Hematopoietic multipotent progenitor cell (in vitro differentiated cells): Measurements from ENCODE around the gene FOXL3. TPM values are rescaled to one million over a fixed set of nuclear protein-coding genes. Genes with fewer than 3 reads are reported as not detected.

ENCODE experiments used
- DNase-seq, 3 donors: peaks; one replicate each; pipeline ENCODE4 v3.0.0-alpha.2; 2011 to 2015; ENCODE audit warnings: low read depth in 2 of 3, low spot score in 2 of 3
- total RNA-seq: library from RNA; depleted of rRNA; stranded (reverse); fragments of >200 nt; gene quantifications from one replicate; pipeline ENCODE4 v1.2.3, GENCODE V29; 2012

The FOXL3 gene
- total RNA-seq, 1 donor: not detected

GRCh38 chr7:300048-300447 lies 10.1 kb downstream of the FOXL3 start:
- no peak for DNase-seq

- DNase-seq: no peak
Observed at GRCh38 chr7:300546-301290, 10.7 kb downstream of the FOXL3 start.

- no peak for DNase-seq
Observed at GRCh38 chr7:301291-302053, 11.5 kb downstream of the FOXL3 start.

- DNase-seq: no peak
Observed at GRCh38 chr7:302054-302992, 12.4 kb downstream of the FOXL3 start.

- DNase-seq: no peak
Observed at GRCh38 chr7:303425-303824, 13.5 kb downstream of the FOXL3 start.

- DNase-seq: no peak
Observed at GRCh38 chr7:303884-304573, 14.1 kb downstream of the FOXL3 start.

- no peak for DNase-seq
Observed at GRCh38 chr7:304574-305409, 14.8 kb downstream of the FOXL3 start.

- no peak for DNase-seq
Observed at GRCh38 chr7:305410-306151, 15.6 kb downstream of the FOXL3 start.

GRCh38 chr7:307970-308369 lies 18.0 kb downstream of the FOXL3 start:
- DNase-seq: no peak

- no peak for DNase-seq
Observed at GRCh38 chr7:309586-310228, 19.7 kb downstream of the FOXL3 start.

- DNase-seq: no peak
Observed at GRCh38 chr7:311131-311680, 21.2 kb downstream of the FOXL3 start.

GRCh38 chr7:311796-312195 lies 21.8 kb downstream of the FOXL3 start:
- no peak for DNase-seq

GRCh38 chr7:312424-312823 lies 22.5 kb downstream of the FOXL3 start:
- no peak for DNase-seq

GRCh38 chr7:314853-315252 lies 24.9 kb downstream of the FOXL3 start:
- DNase-seq: no peak

- DNase-seq: no peak
Observed at GRCh38 chr7:315516-316265, 25.7 kb downstream of the FOXL3 start.

GRCh38 chr7:317643-318405 lies 27.9 kb downstream of the FOXL3 start:
- DNase-seq: no peak

GRCh38 chr7:318476-318875 lies 28.5 kb downstream of the FOXL3 start:
- no peak for DNase-seq
